ENCODE measurements around the gene SLC25A13. TPM values are rescaled to one million over a fixed set of nuclear protein-coding genes. Genes with fewer than 3 reads are reported as not detected.

SLC25A13 gene
- total and polyA plus RNA-seq, 2 of the 8 experiments (the other 6 are each of a cell fraction or from before 2014, with no cell fraction given), result 30.8 to 85.4 TPM

GRCh38 chr7:96322847-96323461 lies 1.1 kb upstream of the SLC25A13 start:
- Histone ChIP-seq H2BK12ac (ENCODE audit: low read depth, low read length) (no peak overlapping the region), H3K79me1 (ENCODE audit: low read depth, low read length) (no peaks in the 10 kb centered on the region; the same call in 1 of the 2 replicates), H3K27ac (ENCODE audit: low read depth, low read length) (no peak overlapping the region), H2BK5ac (ENCODE audit: low read depth, low read length) (no peak overlapping the region), H3K36me3 (ENCODE audit: control insufficient read depth in 2 of 4, insufficient read depth in 4 of 4, low read length in 3 of 4) (no peaks in the 10 kb centered on the region), H3K4me3 (ENCODE audit: extremely low read depth in 1 of 4, insufficient read depth in 2 of 4, low read depth in 3 of 4, low read length in 4 of 4) (peak overlapping the region in 1 of 4 experiments; percentile 88; a peak in 2 of 8 replicates), H3K23me2 (ENCODE audit: low read depth, low read length) (peaks cover 7% of the 10 kb centered on the region), H3K23ac (ENCODE audit: insufficient read length) (no peak overlapping the region), H4K5ac (ENCODE audit: insufficient read length, low read depth, low read length) (no peak overlapping the region), H4K91ac (replicated peaks; ENCODE audit: insufficient read length, low read length) (no peak overlapping the region), H2AK5ac (ENCODE audit: low read depth, low read length) (no peak overlapping the region), H3K4ac (replicated peaks; ENCODE audit: insufficient read length, low read depth, low read length) (no peak overlapping the region), H3K4me1 (replicated peaks in 1 of 4; ENCODE audit: control insufficient read depth in 3 of 4, insufficient read depth in 4 of 4, low read length in 3 of 4) (peaks cover 0 to 6% (median 0%) of the 10 kb centered on the region in 4 experiments; a peak in 2 of 7 replicates), H3K9me3 (ENCODE audit: insufficient read depth in 2 of 2, low read depth in 1 of 2, low read length in 1 of 2) (peaks cover 2 to 7% of the 10 kb centered on the region in 2 experiments; a peak in 1 of 4 replicates), H2BK120ac (replicated peaks; ENCODE audit: low read depth, low read length) (no peak overlapping the region), H2BK20ac (ENCODE audit: low read length) (no peak overlapping the region), H4K8ac (ENCODE audit: extremely low read depth, insufficient read depth, low read length) (no peak overlapping the region), H3K9ac (replicated peaks in 1 of 4; ENCODE audit: extremely low read depth in 1 of 4, low read depth in 3 of 4, low read length in 3 of 4) (no peak overlapping the region), H4K20me1 (replicated peaks in 1 of 2; ENCODE audit: control insufficient read depth in 1 of 2, insufficient read depth in 2 of 2, low read length in 2 of 2) (no peaks in the 10 kb centered on the region), H3K27me3 (replicated peaks in 1 of 4; ENCODE audit: control insufficient read depth in 3 of 4, extremely low read depth in 1 of 4, insufficient read depth in 3 of 4, low read length in 3 of 4) (no peaks in the 10 kb centered on the region), H3K14ac (ENCODE audit: insufficient read length) (no peak overlapping the region), H3K4me2 (ENCODE audit: insufficient read depth in 1 of 2, low read depth in 2 of 2, low read length in 2 of 2) (peak overlapping the region in 1 of 2 experiments; percentile 51; a peak in 1 of 4 replicates), H3K79me2 (ENCODE audit: control insufficient read depth in 1 of 2, insufficient read depth in 2 of 2, low read length in 2 of 2) (peaks cover 7 to 32% of the 10 kb centered on the region in 2 experiments; a peak in 3 of 4 replicates), H3K18ac (ENCODE audit: extremely low read depth, low read length) (no peak overlapping the region), H2AFZ (ENCODE audit: low read length) (no peak overlapping the region), H2BK15ac (ENCODE audit: low read length) (no peak overlapping the region), H3K56ac (replicated peaks; ENCODE audit: insufficient read length, low read depth, low read length) (no peak overlapping the region)
- 94% methylated on average over 7 of the region's 7 CpGs; no CpG with 5 or more reads in 1 of the 2 experiments for WGBS, 2 experiments (ENCODE audit: extremely low coverage in 1 of 2, insufficient coverage in 1 of 2, insufficient read length in 1 of 2, insufficient replicate concordance in 2 of 2, low coverage in 1 of 2, low lambda C conversion rate in 2 of 2, missing lambda C conversion rate in 1 of 2)
- CTCF ChIA-PET (ENCODE audit: partially characterized antibody), result no interaction called here
- POLR2A ChIA-PET (ENCODE audit: partially characterized antibody), result interaction anchor here (0.7 to 1.2 kb wide), 3 partner anchors 11 to 59 kb away, joined by 3 to 12 read pairs (median 3); no protein-coding TSS in a partner anchor
- FAIRE-seq, result no peak
- DNase-seq (ENCODE audit: low read depth in 1 of 2, low spot score in 2 of 2), result no peak
- TF ChIP-seq CTCF (IDR thresholded peaks at IDR 0.05; ENCODE audit: control extremely low read depth in 1 of 3, insufficient read depth in 1 of 3, low read depth in 1 of 3, low read length in 3 of 3), result no peak
- TF ChIP-seq POLR2A (IDR thresholded peaks at IDR 0.05; ENCODE audit: control extremely low read depth in 1 of 2, low read depth in 2 of 2, low read length in 2 of 2), result no peak
- TF ChIP-seq KDM1A (IDR thresholded peaks at IDR 0.05; ENCODE audit: borderline replicate concordance, low read length), result no peak
- TF ChIP-seq CTBP2 (IDR thresholded peaks at IDR 0.05; ENCODE audit: borderline replicate concordance, insufficient read depth, insufficient read length, low read length), result no peak
- no peak for TF ChIP-seq RAD21 (IDR thresholded peaks at IDR 0.05 in 1 of 2, conservative IDR thresholded peaks at IDR 0.05 in 1 of 2; ENCODE audit: low read depth in 2 of 2, low read length in 2 of 2)

Data from H1 (cell line).